ENCODE results near the gene TNNC1. TPM values are rescaled to one million over a fixed set of nuclear protein-coding genes. Genes with fewer than 3 reads are reported as not detected.

TNNC1 gene
- total RNA-seq (2022; extraction: Qiagen RNA extraction; ENCODE audit: low read depth), result 1.2 to 2.0 TPM (median 1.4 TPM) in 5 replicates

DNA sequence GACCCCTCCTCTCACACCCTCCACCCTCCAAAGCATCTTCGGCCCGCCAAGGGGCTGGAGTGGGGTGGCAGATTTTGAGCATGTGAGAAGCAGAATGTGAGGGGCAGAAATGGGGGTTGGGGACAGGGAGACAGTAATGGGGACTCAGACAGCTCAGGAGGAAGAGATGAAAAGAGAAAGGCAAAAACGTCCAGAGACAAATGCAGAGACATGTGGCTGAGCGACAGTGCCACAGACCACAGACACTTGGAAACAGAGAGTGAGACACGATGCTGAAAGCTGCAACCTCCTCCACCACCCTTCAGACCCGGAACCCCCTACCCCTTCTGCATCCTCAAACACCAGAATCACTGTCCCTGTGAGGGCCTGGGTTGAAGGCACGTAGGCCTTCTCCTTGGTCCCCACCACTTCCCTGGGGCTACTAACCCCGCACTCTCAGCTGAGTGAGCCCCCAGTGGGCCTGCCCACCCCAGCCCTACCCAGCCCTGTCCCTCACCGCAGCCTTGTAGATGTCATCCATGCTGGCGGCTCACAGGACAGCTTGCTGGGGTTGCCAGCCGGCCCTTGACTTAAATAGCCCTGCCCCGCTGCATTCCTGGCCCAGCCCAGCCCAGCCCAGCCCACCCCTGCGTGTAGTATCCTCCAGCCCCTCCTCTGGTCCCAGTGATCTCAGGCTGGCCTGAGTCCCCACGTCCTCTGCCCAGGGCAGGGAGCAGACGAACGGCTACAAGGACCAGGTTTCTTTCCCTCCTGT is at the start of gene TNNC1:
TNNC1 (minus strand) TSS at position 546 of the 754 bp plus-strand sequence; CDS start at position 520, 26 bp downstream.

DNA sequence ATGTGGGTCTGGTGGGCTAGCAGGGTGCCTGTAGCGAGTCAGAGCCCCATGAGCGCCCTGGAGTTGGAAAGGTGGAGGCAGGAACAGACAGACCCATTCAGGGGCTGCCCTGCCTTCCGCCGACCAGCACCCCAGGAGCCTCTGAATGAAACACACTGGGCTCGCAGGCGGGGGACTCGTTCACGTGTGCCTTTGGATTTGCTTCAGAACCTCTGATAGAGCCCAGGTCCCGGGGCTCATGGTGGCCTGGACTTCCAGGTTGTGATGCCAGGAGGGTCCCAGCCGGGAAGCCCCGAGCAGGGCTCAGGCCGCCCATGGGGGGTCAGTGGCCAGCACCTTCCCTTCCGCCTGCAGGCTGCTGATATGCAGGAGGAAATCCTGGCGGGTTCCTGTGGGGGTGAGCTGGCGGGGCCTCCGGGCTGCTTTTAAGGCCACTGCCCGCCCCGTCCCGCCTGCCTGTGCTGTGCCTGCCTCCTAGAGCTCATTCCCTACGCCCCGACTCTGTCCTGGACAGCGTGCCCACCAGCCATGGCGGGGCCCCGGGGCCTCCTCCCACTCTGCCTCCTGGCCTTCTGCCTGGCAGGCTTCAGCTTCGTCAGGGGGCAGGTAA is 41.1 kb upstream of the TNNC1 start, which contains the start of gene STAB1:
STAB1 (plus strand) TSS at position 453 of the 610 bp plus-strand sequence; CDS start at position 529, 76 bp downstream.

DNA sequence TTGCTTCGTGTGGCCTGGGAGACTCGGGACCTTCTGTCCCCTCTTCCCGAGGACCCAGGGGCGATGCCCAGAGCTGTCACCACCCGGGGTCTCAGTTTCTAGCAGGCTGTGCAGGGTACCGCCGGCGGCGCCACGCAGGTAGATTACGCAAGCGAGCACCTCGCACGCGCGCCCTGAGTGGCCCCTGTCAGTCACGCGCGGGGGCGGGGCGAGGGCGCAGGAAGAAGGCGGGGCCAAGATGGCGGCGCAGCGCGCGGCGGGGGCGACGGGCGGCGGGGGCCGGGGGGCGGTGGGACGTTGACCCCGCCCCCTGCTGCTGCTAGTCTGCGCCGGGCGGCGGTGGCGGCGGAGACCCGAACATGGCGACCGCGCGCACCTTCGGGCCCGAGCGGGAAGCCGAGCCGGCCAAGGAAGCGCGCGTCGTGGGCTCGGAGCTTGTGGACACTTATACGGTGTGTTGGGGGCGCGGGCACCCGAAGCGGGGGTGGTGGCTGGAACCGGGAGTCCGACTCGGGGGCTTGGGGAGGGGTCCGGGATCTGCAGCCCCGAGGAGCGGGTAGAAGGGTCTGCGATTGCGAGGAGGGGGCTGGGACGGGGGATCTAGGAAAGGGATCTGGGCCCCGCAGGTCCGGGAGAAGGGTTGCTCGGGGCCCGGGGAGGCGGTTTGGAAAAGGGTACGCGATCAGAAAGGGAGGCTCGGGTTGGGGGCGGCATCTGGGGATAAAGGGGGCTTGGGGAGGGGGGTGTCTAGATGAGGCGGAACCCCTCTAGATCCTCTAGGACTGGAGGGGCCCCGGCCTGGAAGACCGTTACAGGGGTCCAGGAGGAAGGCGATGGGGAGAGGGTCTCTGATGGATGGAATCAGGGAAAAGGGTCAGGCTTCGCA is 1.7 kb upstream of the TNNC1 start, which contains the start of gene NISCH:
NISCH (plus strand) TSS at position 322 of the 886 bp plus-strand sequence; CDS start at position 360, 38 bp downstream.

DNA sequence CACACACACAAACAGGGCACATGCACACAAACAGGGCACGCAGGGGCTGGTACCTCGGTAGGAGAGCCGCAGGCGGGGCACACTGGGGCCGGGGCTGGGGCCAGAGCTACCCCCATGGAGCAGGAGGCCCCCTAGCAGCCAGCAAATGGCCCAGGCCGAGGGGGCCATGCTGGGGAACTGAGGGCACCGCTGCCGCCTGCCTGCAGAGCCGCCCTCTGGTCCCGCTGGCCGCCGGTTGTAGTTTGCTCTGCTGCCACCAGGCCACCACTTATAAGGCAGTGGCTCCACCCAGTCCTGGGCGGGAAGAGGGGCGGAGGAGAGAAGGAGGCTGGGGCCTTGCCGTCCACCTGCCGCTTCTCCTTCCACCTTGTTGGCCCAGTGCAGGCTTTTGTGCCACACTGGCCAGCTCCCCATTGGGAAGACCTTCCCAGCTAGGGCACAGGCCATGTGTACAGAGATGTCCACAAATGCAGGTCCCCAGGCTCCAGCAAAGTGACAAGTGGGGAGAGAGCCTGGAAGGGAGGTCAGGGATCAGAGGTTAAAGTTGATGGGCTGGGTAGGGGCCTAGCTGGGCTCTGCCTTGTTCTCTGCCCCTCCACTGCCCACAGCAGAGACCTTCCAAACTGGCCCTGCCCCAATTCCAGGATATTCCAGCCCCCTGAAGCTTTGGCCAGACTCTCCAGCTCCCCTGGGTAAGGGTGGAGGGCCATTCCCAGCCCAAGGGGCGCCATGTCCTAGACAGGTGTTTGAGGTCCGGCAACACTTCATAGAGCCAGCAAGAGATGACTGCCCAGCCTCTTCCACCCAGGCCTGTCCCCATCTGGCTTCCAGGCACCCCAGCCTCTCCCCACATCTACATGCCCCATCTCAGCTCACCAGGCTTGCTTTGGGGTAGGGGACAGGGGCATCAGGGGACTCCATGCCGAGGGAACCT is 8.7 kb downstream of the TNNC1 start, which contains the start of gene SEMA3G:
SEMA3G (minus strand) TSS at position 244 of the 934 bp plus-strand sequence; CDS start at position 168, 76 bp downstream.

Other genes with a start within 250 kb of the TNNC1 start
- 0.06 TPM in 1 of 5 replicates, not detected in the others for gene TLR9, start 228.4 kb downstream of the TNNC1 start, total RNA-seq (2022; extraction: Qiagen RNA extraction; ENCODE audit: low read depth)
- 59.9 to 79.9 TPM (median 69.8 TPM) in 5 replicates for gene TWF2, start 214.9 kb downstream of the TNNC1 start, total RNA-seq (2022; extraction: Qiagen RNA extraction; ENCODE audit: low read depth)
- 3.9 to 5.7 TPM (median 5.0 TPM) in 5 replicates for gene PPM1M, start 208.3 kb downstream of the TNNC1 start, total RNA-seq (2022; extraction: Qiagen RNA extraction; ENCODE audit: low read depth)
- gene WDR82, start 175.4 kb downstream of the TNNC1 start, total RNA-seq (2022; extraction: Qiagen RNA extraction; ENCODE audit: low read depth), result 50.0 to 59.3 TPM (median 55.6 TPM) in 5 replicates
- gene GLYCTK, start 166.2 kb downstream of the TNNC1 start, total RNA-seq (2022; extraction: Qiagen RNA extraction; ENCODE audit: low read depth), result 3.6 to 4.8 TPM (median 4.3 TPM) in 5 replicates
- 0.72 to 1.1 TPM (median 0.85 TPM) in 5 replicates for gene DNAH1, start 137.7 kb downstream of the TNNC1 start, total RNA-seq (2022; extraction: Qiagen RNA extraction; ENCODE audit: low read depth)
- 32.8 to 40.9 TPM (median 40.1 TPM) in 5 replicates for gene BAP1, start 44.0 kb downstream of the TNNC1 start, total RNA-seq (2022; extraction: Qiagen RNA extraction; ENCODE audit: low read depth)
- gene PHF7, start 43.4 kb downstream of the TNNC1 start, total RNA-seq (2022; extraction: Qiagen RNA extraction; ENCODE audit: low read depth), result 2.5 to 3.4 TPM (median 3.0 TPM) in 5 replicates
- 0.03 to 0.30 TPM (median 0.09 TPM) in 5 replicates for gene SEMA3G, start 8.9 kb downstream of the TNNC1 start, total RNA-seq (2022; extraction: Qiagen RNA extraction; ENCODE audit: low read depth)
- 10.2 to 16.1 TPM (median 14.6 TPM) in 5 replicates for gene NISCH, start 1.6 kb upstream of the TNNC1 start, total RNA-seq (2022; extraction: Qiagen RNA extraction; ENCODE audit: low read depth)
- not detected in 5 replicates for gene STAB1, start 41.3 kb upstream of the TNNC1 start, total RNA-seq (2022; extraction: Qiagen RNA extraction; ENCODE audit: low read depth)
- gene NT5DC2, start 79.8 kb upstream of the TNNC1 start, total RNA-seq (2022; extraction: Qiagen RNA extraction; ENCODE audit: low read depth), result 90.1 to 108 TPM (median 96.0 TPM) in 5 replicates
- gene UQCC5, start 82.6 kb upstream of the TNNC1 start, total RNA-seq (2022; extraction: Qiagen RNA extraction; ENCODE audit: low read depth), result 52.0 to 85.4 TPM (median 56.0 TPM) in 5 replicates
- gene PBRM1, start 231.9 kb upstream of the TNNC1 start, total RNA-seq (2022; extraction: Qiagen RNA extraction; ENCODE audit: low read depth), result 12.6 to 20.0 TPM (median 18.3 TPM) in 5 replicates
- 99.4 to 152 TPM (median 112 TPM) in 5 replicates for gene GNL3, start 232.0 kb upstream of the TNNC1 start, total RNA-seq (2022; extraction: Qiagen RNA extraction; ENCODE audit: low read depth)